Myocyte (in vitro differentiated cells): ENCODE results near the gene PRAMEF4. TPM values are rescaled to one million over a fixed set of nuclear protein-coding genes. Genes with fewer than 3 reads are reported as not detected.
"Not testable (repeated sequence)": the region's sequence is repeated elsewhere in the genome, so short reads cannot be mapped to it uniquely, and the experiment has no call there.

Experiments used
- DNase-seq: peaks from one replicate; pipeline ENCODE4 v3.0.0-alpha.2; 2012; ENCODE audit warnings: low read depth
- polyA plus RNA-seq: library from polyadenylated mRNA; unstranded; fragments of >200 nt; gene quantifications from one replicate; pipeline ENCODE4 v1.2.1, GENCODE V29; 2012; ENCODE audit warnings: missing spikeins
- total RNA-seq: library from RNA; depleted of rRNA; stranded (reverse); fragments of >200 nt; gene quantifications from 2 replicates; pipeline ENCODE4 v1.2.3, GENCODE V29; 2014

Gene PRAMEF4
- total RNA-seq, result not detected in 2 replicates
- polyA plus RNA-seq, result not detected

DNA sequence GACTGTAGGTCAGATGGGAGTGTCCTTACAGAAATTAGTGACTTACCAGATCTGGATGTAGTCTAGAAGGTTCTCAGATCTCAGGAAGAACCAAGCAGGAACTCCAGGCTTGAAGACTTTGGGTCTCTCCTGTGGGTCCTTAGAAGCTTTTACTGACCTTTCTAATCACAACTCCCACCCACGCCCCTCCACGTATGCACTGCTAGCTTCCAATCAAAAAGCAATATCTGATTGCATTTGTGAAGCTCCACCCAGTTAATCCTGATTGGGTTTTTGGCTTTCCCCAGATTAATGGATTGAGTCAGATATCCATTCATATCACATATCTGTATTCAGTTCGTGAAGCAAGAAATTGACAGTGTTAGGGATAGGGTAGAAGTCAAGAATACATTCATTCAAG, at the start of gene PRAMEF4:
Gene PRAMEF4 (minus strand): TSS at position 101 of the 400 bp plus-strand sequence. CDS start 2,807 bp downstream, outside the sequence.
- DNase-seq, result not testable (repeated sequence)

- not testable (repeated sequence) for DNase-seq
These were observed 38.4 kb upstream of the PRAMEF4 start for GRCh38 chr1:12924368-12924767.

- DNase-seq, result not testable (repeated sequence)
These were observed 35.7 kb upstream of the PRAMEF4 start for GRCh38 chr1:12921749-12922148.

DNA sequence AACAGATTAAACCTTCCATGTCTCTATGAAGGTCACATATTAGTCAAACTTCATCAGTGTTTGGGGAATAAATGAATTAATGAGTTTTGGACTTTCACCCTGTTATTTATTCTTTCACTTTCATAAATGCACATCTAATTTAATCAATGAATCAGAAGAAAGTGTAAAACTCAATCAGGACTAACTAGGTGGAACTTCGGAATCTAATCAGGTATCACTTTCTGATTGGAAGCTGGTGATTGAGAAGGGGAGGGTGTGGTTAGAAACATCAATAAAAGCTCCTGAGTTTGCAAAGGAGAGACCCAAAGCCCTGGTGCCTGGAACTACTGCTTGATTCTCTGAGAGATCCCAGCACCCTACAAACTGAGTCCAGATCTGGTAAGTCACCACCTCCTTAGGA, 30.3 kb upstream of the PRAMEF4 start, which contains the start of gene PRAMEF7:
Gene PRAMEF7 (plus strand): TSS at position 301 of the 400 bp plus-strand sequence. CDS start 1,083 bp downstream, outside the sequence.
- not testable (repeated sequence) for DNase-seq

- not testable (repeated sequence) for DNase-seq
These were observed 18.0 kb upstream of the PRAMEF4 start for GRCh38 chr1:12903793-12904572.

- not testable (repeated sequence) for DNase-seq
These were observed 13.2 kb upstream of the PRAMEF4 start for GRCh38 chr1:12899186-12899585.

DNA sequence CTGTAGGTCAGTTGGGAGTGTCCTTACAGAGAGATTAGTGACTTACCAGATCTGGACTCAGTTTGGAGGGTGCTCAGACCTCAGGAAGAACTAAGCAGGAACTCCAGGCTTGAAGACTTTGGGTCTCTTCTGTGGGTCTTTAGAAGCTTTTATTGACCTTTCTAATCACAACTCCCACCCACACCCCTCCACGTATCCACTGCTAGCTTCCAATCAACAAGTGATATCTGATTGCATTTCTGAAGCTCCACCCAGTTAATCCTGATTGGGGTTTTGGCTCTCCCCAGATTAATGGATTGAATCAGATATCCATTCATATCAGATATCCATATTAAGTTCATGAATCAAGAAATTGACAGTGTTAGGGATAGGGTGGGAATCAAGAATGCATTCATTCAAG, 12.2 kb upstream of the PRAMEF4 start, which contains the start of gene PRAMEF10:
Gene PRAMEF10 (minus strand): TSS at position 101 of the 400 bp plus-strand sequence. CDS start 2,423 bp downstream, outside the sequence.
- DNase-seq, result not testable (repeated sequence)

- DNase-seq, result not testable (repeated sequence)
These were observed 7.5 kb downstream of the PRAMEF4 start for GRCh38 chr1:12878453-12878852.

- DNase-seq, result not testable (repeated sequence)
These were observed 22.7 kb downstream of the PRAMEF4 start for GRCh38 chr1:12863131-12863880.

DNA sequence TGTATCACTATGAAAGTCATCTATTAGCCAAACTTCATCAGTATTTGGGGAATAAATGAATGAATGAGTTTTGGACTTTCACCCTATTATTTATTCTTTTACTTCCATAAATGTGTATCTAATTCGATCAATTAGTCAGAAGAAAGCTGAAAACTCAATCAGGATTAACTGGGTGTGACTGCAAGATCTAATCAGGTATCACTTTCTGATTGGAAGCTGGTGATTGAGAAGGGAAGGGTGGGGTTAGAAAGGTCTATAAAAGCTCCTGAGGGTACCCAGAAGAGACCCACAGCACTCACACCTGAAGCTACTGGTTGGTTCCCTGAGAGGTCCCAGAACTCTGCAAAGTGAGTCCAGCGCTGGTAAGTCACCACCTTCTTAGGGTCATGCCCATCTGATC, 29.2 kb downstream of the PRAMEF4 start, which contains the start of gene PRAMEF2:
Gene PRAMEF2 (plus strand): TSS at position 301 of the 400 bp plus-strand sequence. CDS start 1,924 bp downstream, outside the sequence.
- DNase-seq, result not testable (repeated sequence)

GRCh38 chr1:12851779-12852178, 34.2 kb downstream of the PRAMEF4 start:
- DNase-seq, result peak; percentile 1

DNA sequence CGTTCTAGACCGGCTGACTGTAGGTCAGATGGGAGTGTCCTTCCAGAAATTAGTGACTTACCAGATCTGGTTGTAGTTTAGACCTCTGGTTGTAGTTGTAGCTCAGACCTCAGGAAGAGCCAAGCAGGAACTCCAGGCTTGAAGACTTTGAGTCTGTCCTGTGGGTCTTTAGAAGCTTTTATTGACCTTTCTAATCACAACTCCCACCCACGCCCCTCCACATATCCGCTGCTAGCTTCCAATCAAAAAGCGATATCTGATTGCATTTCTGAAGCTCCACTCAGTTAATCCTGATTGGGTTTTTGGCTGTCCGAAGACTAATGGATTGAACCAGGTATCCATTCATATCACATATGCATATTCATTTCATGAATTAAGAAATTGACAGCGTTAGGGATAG, 37.4 kb downstream of the PRAMEF4 start, which contains the start of gene HNRNPCL1:
Gene HNRNPCL1 (minus strand): TSS at position 101 of the 400 bp plus-strand sequence. CDS start 431 bp downstream, outside the sequence.
- DNase-seq, result not testable (repeated sequence)

- not testable (repeated sequence) for DNase-seq
These were observed 52.8 kb downstream of the PRAMEF4 start for GRCh38 chr1:12833251-12833650.

GRCh38 chr1:12831310-12831709, 54.7 kb downstream of the PRAMEF4 start, which contains the start of gene PRAMEF11:
Gene PRAMEF11, minus strand, starts transcription at chr1:12831410. Its CDS starts 2,621 bp downstream, at chr1:12828789.
- not testable (repeated sequence) for DNase-seq

Other genes starting within 250 kb of the PRAMEF4 start
- gene AADACL4, start 242.1 kb downstream of the PRAMEF4 start, total RNA-seq, result not detected in 2 replicates
- gene AADACL3, start 170.1 kb downstream of the PRAMEF4 start, total RNA-seq, result not detected in 2 replicates
- not detected in 2 replicates for gene CFAP107, start 140.0 kb downstream of the PRAMEF4 start, total RNA-seq
- gene PRAMEF12, start 112.5 kb downstream of the PRAMEF4 start, total RNA-seq, result not detected in 2 replicates
- not detected in 2 replicates for gene PRAMEF1, start 94.8 kb downstream of the PRAMEF4 start, total RNA-seq
- gene PRAMEF11, start 54.8 kb downstream of the PRAMEF4 start, total RNA-seq, result not detected in 2 replicates
- gene HNRNPCL1, start 37.5 kb downstream of the PRAMEF4 start, total RNA-seq, result not detected in 2 replicates
- not detected in 2 replicates for gene PRAMEF2, start 29.1 kb downstream of the PRAMEF4 start, total RNA-seq
- gene PRAMEF10, start 12.1 kb upstream of the PRAMEF4 start, total RNA-seq, result not detected in 2 replicates
- not detected in 2 replicates for gene PRAMEF7, start 30.4 kb upstream of the PRAMEF4 start, total RNA-seq
- gene PRAMEF6, start 61.4 kb upstream of the PRAMEF4 start, total RNA-seq, result not detected in 2 replicates
- not detected in 2 replicates for gene PRAMEF27, start 170.4 kb upstream of the PRAMEF4 start, total RNA-seq
- not detected in 2 replicates for gene HNRNPCL3, start 174.6 kb upstream of the PRAMEF4 start, total RNA-seq
- gene PRAMEF25, start 184.6 kb upstream of the PRAMEF4 start, total RNA-seq, result not detected in 2 replicates
- gene HNRNPCL2, start 230.7 kb upstream of the PRAMEF4 start, total RNA-seq, result not detected in 2 replicates